ENCODE results near the gene FNIP2.
A peak's percentile ranks its signal among the peaks of the same experiment; 100 is the strongest.

FNIP2 gene

DNA sequence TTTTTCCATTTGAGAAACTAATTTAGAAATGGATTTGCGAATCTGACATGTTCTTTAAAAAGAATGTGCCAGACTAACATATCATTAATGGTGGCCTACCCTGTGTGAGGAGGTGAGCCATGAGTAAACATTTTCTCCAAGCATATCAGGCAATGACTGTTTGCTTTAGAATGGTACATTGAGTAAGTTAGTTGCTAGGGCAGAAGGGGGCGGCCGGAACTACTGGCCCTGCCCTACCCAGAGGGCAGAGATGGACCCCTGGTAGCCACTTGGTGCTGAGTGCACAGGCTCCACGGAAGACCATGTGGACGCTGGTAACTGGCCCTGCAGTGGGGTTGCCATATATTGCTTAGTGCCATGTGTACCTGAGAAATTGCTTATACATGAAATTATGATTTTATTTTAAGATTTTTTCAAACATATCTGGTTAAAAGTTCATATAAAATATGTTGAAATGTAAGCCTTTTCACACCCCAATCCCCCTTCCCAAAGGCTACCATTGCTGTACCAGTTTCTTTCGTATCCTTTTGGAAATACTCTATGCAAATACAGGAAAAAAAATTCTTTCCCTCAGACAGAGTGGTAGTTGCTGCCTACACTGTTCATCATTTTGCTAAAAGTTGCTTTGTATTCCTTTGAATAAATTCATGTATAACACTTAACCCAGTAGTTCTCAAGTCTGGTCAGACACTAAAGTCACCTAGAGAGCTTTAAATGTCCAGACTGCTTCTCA lies 8.8 kb downstream of the FNIP2 start:
- Histone ChIP-seq H3K9me3 (ENCODE audit: control insufficient read depth in 1 of 2, low read length in 2 of 2) (no peaks in the 10 kb centered on the region), H3K27me3 (ENCODE audit: control insufficient read depth in 1 of 2, insufficient read depth in 2 of 2, low read length in 2 of 2) (no peaks in the 10 kb centered on the region), H3K9ac (ENCODE audit: low read depth in 1 of 2, low read length in 2 of 2) (no peak overlapping the region), H3K4me1 (ENCODE audit: control insufficient read depth in 1 of 2, insufficient read depth in 2 of 2, low read length in 2 of 2) (peaks cover 28 to 46% of the 10 kb centered on the region in 2 donors), H3K27ac (ENCODE audit: low read depth, low read length) (no peak overlapping the region), H3K36me3 (ENCODE audit: control insufficient read depth in 1 of 2, insufficient read depth in 2 of 2, low read length in 2 of 2) (no peaks in the 10 kb centered on the region), H3K4me3 (ENCODE audit: low read depth in 1 of 2, low read length in 2 of 2) (no peak overlapping the region)

DNA sequence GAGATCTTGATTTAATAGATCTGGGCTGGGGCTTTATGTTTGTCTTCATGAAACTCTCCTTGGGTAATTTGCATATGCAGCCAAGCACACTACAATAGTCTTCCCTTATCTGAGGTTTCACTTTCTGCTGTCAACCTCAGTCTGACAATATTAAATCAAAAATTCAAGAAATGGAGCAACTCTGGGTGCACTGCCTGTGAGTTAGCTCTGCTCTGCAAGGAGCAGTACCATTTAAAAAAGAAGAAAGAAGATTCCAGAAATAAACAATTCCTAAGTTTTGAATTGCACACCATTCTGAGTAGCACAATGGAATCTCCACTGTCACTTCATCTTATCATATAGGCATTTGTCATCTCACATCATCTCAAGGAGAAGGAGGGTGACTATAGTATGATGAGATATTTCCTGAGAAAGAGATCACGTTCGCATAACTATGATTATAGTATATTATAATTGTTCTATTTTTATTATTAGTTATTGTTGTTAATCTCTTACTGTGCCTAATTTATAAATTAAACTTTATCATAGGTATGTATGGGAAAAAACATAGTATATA lies 9.4 kb downstream of the FNIP2 start:
- Histone ChIP-seq H3K4me1 (ENCODE audit: control insufficient read depth in 1 of 2, insufficient read depth in 2 of 2, low read length in 2 of 2) (peaks cover 35 to 50% of the 10 kb centered on the region in 2 donors), H3K36me3 (ENCODE audit: control insufficient read depth in 1 of 2, insufficient read depth in 2 of 2, low read length in 2 of 2) (no peaks in the 10 kb centered on the region), H3K9ac (ENCODE audit: low read depth in 1 of 2, low read length in 2 of 2) (no peak overlapping the region), H3K9me3 (ENCODE audit: control insufficient read depth in 1 of 2, low read length in 2 of 2) (no peaks in the 10 kb centered on the region), H3K27me3 (ENCODE audit: control insufficient read depth in 1 of 2, insufficient read depth in 2 of 2, low read length in 2 of 2) (no peaks in the 10 kb centered on the region), H3K27ac (ENCODE audit: low read depth, low read length) (no peak overlapping the region), H3K4me3 (ENCODE audit: low read depth in 1 of 2, low read length in 2 of 2) (no peak overlapping the region)

DNA sequence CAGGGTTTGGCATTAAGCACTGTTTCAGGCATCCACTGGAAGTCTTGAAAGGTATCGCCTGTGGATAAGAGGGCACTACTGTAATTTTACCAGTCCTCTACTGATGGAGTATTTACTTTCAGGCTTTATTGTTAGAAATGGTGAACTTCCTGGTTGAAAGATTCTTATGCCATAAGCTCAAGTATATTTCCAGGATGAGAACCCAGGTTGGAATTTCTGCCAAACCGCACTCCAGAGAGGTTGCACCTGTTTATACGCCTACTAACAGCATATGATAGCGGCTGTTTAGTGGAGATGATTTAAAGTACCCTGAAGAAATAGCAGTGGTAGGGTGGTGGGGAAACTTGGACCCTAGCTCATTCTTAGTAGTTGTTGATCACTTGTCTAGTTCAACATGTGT lies 9.9 kb downstream of the FNIP2 start:
- no peak overlapping the region for H3K9ac ChIP-seq (ENCODE audit: low read depth in 1 of 2, low read length in 2 of 2)
- H3K27ac ChIP-seq (ENCODE audit: low read depth, low read length): no peak overlapping the region
- peaks cover 39 to 55% of the 10 kb centered on the region in 2 donors for H3K4me1 ChIP-seq (ENCODE audit: control insufficient read depth in 1 of 2, insufficient read depth in 2 of 2, low read length in 2 of 2)

DNA sequence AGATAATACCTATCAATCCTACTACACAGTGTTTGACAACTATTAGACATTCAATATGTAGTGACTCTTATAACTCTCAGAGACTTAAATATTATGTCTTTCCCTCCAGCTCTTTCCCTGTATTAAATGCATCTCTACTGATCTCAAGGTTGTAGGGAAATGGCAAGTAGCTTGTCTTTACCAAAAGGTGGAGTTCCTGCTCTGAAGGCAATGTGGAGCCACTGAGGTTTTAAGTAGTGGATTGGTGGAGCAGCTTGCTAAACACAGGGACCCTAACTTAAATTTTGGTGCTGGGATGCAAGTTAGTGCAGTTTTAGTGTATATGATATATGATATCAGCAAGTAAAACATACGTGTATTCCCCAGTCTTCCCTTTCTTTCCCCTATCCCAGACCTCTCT lies 13.1 kb downstream of the FNIP2 start:
- Histone ChIP-seq H3K9me3 (ENCODE audit: control insufficient read depth in 1 of 2, low read length in 2 of 2) (no peaks in the 10 kb centered on the region), H3K27me3 (ENCODE audit: control insufficient read depth in 1 of 2, insufficient read depth in 2 of 2, low read length in 2 of 2) (no peaks in the 10 kb centered on the region), H3K27ac (ENCODE audit: low read depth, low read length) (no peak overlapping the region), H3K9ac (ENCODE audit: low read depth in 1 of 2, low read length in 2 of 2) (no peak overlapping the region), H3K4me1 (ENCODE audit: control insufficient read depth in 1 of 2, insufficient read depth in 2 of 2, low read length in 2 of 2) (peaks cover 49 to 56% of the 10 kb centered on the region in 2 donors), H3K36me3 (ENCODE audit: control insufficient read depth in 1 of 2, insufficient read depth in 2 of 2, low read length in 2 of 2) (no peaks in the 10 kb centered on the region), H3K4me3 (ENCODE audit: low read depth in 1 of 2, low read length in 2 of 2) (no peak overlapping the region)

More for the DNA sequence above, 9.9 kb downstream of the FNIP2 start:
- Histone ChIP-seq H3K27me3 (ENCODE audit: control insufficient read depth in 1 of 2, insufficient read depth in 2 of 2, low read length in 2 of 2) (no peaks in the 10 kb centered on the region), H3K36me3 (ENCODE audit: control insufficient read depth in 1 of 2, insufficient read depth in 2 of 2, low read length in 2 of 2) (no peaks in the 10 kb centered on the region), H3K9me3 (ENCODE audit: control insufficient read depth in 1 of 2, low read length in 2 of 2) (no peaks in the 10 kb centered on the region), H3K4me3 (ENCODE audit: low read depth in 1 of 2, low read length in 2 of 2) (no peak overlapping the region)

DNA sequence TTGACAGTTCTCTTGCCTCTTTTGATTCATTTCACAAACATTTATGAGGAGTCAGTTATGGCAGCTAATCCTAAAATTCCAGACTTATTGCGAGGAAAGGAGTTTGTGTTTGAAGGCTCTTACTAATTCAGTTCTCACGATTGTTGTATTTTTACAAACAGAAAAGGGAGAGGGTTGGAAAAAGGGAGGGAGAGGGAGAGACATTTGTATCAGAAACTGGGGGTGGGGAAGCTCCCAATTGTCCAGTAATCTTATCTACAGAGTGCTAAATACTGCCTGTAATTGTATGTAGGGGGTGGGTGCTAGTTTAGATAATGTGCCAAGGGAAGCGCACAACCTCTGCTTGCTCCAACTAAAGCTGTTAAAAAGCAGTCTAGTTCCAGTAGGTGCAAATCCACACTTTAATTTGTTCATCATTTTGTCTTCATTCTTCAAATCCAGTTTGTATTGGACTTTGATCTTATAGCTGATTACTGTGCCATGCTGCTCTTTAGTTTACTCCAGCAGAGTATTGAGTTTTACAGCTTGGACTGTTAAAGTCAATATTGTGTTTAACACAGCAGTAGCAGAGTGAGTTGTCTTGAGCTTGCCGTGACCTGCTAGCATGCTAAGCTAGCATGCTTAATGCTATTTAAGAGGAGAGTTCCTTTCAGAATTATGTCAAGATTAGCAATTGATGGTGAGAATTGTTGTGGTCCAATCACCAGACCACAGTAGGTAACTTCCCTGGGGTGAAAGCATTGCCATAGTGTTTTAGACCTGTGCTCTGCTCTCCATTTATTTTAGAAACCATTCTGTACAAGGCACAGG lies 13.9 kb downstream of the FNIP2 start:
- H3K9ac ChIP-seq (ENCODE audit: low read depth in 1 of 2, low read length in 2 of 2): peak overlapping the region in 1 of 2 donors; percentile 21
- no peaks in the 10 kb centered on the region for H3K27me3 ChIP-seq (ENCODE audit: control insufficient read depth in 1 of 2, insufficient read depth in 2 of 2, low read length in 2 of 2)
- H3K9me3 ChIP-seq (ENCODE audit: control insufficient read depth in 1 of 2, low read length in 2 of 2): no peaks in the 10 kb centered on the region
- peaks cover 49 to 53% of the 10 kb centered on the region in 2 donors for H3K4me1 ChIP-seq (ENCODE audit: control insufficient read depth in 1 of 2, insufficient read depth in 2 of 2, low read length in 2 of 2)
- no peak overlapping the region for H3K27ac ChIP-seq (ENCODE audit: low read depth, low read length)
- H3K36me3 ChIP-seq (ENCODE audit: control insufficient read depth in 1 of 2, insufficient read depth in 2 of 2, low read length in 2 of 2): no peaks in the 10 kb centered on the region
- H3K4me3 ChIP-seq (ENCODE audit: low read depth in 1 of 2, low read length in 2 of 2): peak overlapping the region; percentile 31 to 50

DNA sequence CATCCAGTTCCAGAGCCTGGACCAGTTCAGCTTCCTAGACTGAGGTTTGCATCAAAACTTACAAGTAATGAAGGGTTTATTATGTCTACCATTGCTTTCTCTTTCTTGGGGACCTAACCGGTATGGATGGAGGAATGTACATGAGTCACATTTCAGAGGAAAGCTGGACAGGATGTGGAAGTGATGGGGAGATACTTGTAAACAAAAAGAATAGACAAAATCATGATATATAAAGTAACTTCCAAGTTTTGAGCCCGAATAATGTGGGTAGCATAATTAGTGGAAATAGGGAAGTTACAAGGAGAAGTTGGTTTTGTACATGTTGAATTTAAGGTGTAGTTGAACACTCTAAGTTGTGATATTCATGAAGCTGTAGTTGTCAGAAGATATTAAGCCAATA lies 15.0 kb downstream of the FNIP2 start:
- peaks cover 39 to 45% of the 10 kb centered on the region in 2 donors for H3K4me1 ChIP-seq (ENCODE audit: control insufficient read depth in 1 of 2, insufficient read depth in 2 of 2, low read length in 2 of 2)
- no peak overlapping the region for H3K4me3 ChIP-seq (ENCODE audit: low read depth in 1 of 2, low read length in 2 of 2)

DNA sequence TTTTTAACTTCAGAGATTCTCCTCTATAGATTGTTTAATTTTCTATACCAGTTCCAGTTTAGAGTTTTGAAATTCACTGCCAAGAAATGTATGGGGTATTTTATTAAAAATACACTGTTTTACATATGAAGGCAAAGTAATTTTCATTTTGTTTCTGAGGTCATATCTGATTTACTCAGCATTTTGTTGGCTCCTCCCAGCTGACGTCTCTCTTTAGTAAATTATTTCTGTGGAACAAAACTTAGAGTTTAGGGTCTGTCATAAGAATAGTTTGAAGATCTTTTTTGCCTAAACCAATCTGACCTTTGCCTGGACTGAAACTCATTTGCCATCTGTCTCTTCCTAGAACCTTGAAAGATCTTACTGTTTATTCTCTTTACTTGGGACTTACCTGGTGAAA lies 16.9 kb downstream of the FNIP2 start:
- H3K27ac ChIP-seq (ENCODE audit: low read depth, low read length): no peak overlapping the region
- H3K9me3 ChIP-seq (ENCODE audit: control insufficient read depth in 1 of 2, low read length in 2 of 2): no peaks in the 10 kb centered on the region
- no peaks in the 10 kb centered on the region for H3K36me3 ChIP-seq (ENCODE audit: control insufficient read depth in 1 of 2, insufficient read depth in 2 of 2, low read length in 2 of 2)
- no peak overlapping the region for H3K4me3 ChIP-seq (ENCODE audit: low read depth in 1 of 2, low read length in 2 of 2)
- peaks cover 38 to 43% of the 10 kb centered on the region in 2 donors for H3K4me1 ChIP-seq (ENCODE audit: control insufficient read depth in 1 of 2, insufficient read depth in 2 of 2, low read length in 2 of 2)
- no peak overlapping the region for H3K9ac ChIP-seq (ENCODE audit: low read depth in 1 of 2, low read length in 2 of 2)
- H3K27me3 ChIP-seq (ENCODE audit: control insufficient read depth in 1 of 2, insufficient read depth in 2 of 2, low read length in 2 of 2): no peaks in the 10 kb centered on the region

More for the DNA sequence above, 15.0 kb downstream of the FNIP2 start:
- no peaks in the 10 kb centered on the region for H3K9me3 ChIP-seq (ENCODE audit: control insufficient read depth in 1 of 2, low read length in 2 of 2)
- no peak overlapping the region for H3K9ac ChIP-seq (ENCODE audit: low read depth in 1 of 2, low read length in 2 of 2)
- no peaks in the 10 kb centered on the region for H3K27me3 ChIP-seq (ENCODE audit: control insufficient read depth in 1 of 2, insufficient read depth in 2 of 2, low read length in 2 of 2)
- H3K36me3 ChIP-seq (ENCODE audit: control insufficient read depth in 1 of 2, insufficient read depth in 2 of 2, low read length in 2 of 2): no peaks in the 10 kb centered on the region
- H3K27ac ChIP-seq (ENCODE audit: low read depth, low read length): no peak overlapping the region

DNA sequence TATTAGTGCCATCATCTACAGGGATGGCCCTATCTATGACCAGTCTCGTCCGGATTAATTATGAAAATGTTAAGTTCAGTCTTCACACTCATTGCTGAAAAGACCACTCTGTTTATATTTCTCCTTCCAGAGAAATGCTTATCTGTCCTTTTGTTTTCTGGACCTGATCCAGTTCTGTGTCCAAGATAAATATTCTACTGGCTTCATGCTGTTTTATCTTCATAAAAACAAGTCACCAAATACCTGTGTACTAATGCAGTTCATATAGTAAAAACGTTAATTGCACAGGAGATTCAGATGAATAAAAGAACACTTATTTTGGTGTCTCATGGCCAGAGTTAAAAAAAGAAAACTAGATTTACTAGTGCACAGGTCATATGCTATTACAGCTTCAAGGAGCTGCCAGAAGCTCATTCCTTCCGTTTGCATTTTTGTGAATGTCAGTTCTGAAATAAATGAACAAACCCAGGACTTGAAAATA lies 17.3 kb downstream of the FNIP2 start:
- Histone ChIP-seq H3K9me3 (ENCODE audit: control insufficient read depth in 1 of 2, low read length in 2 of 2) (no peaks in the 10 kb centered on the region), H3K9ac (ENCODE audit: low read depth in 1 of 2, low read length in 2 of 2) (no peak overlapping the region), H3K36me3 (ENCODE audit: control insufficient read depth in 1 of 2, insufficient read depth in 2 of 2, low read length in 2 of 2) (no peaks in the 10 kb centered on the region), H3K27me3 (ENCODE audit: control insufficient read depth in 1 of 2, insufficient read depth in 2 of 2, low read length in 2 of 2) (no peaks in the 10 kb centered on the region), H3K4me3 (ENCODE audit: low read depth in 1 of 2, low read length in 2 of 2) (no peak overlapping the region), H3K27ac (ENCODE audit: low read depth, low read length) (no peak overlapping the region), H3K4me1 (ENCODE audit: control insufficient read depth in 1 of 2, insufficient read depth in 2 of 2, low read length in 2 of 2) (peaks cover 38 to 43% of the 10 kb centered on the region in 2 donors)

DNA sequence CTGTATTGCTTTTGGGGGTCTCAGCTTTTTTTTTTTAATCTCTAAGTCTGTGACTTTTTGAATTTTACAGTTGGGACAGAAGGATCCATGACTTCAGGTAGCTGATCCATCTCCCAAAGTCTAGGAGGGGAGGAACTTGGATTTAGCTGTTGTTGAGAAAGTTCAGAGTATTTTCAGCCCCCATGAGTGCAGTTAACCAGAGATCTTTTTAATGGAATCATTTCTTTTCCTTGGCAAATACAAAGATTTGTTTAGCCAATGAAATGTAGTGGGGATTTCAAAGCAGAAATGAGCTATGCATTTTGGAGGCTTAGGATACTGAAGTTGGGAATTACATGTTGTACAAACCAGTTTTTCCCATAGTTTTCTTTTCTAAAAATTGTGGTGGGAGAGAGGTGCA lies 18.1 kb downstream of the FNIP2 start:
- H3K4me1 ChIP-seq (ENCODE audit: control insufficient read depth in 1 of 2, insufficient read depth in 2 of 2, low read length in 2 of 2): peaks cover 37 to 41% of the 10 kb centered on the region in 2 donors
- H3K27ac ChIP-seq (ENCODE audit: low read depth, low read length): no peak overlapping the region
- no peak overlapping the region for H3K4me3 ChIP-seq (ENCODE audit: low read depth in 1 of 2, low read length in 2 of 2)
- no peaks in the 10 kb centered on the region for H3K36me3 ChIP-seq (ENCODE audit: control insufficient read depth in 1 of 2, insufficient read depth in 2 of 2, low read length in 2 of 2)
- no peak overlapping the region for H3K9ac ChIP-seq (ENCODE audit: low read depth in 1 of 2, low read length in 2 of 2)
- H3K27me3 ChIP-seq (ENCODE audit: control insufficient read depth in 1 of 2, insufficient read depth in 2 of 2, low read length in 2 of 2): no peaks in the 10 kb centered on the region
- no peaks in the 10 kb centered on the region for H3K9me3 ChIP-seq (ENCODE audit: control insufficient read depth in 1 of 2, low read length in 2 of 2)

All from duodenal mucosa (tissue), 2 donors.